HEK293 (cell line): ENCODE results near the gene SRP9.

Source experiments
- CTCF ChIP-seq: fragments of 450-650 bp; formaldehyde crosslinking; IDR thresholded peaks from 2 replicates; pipeline ENCODE4 v1.5.1; 2016; ENCODE audit warnings: missing biosample characterization, missing genetic modification characterization
- PRDM4 ChIP-seq: fragments of 450-650 bp; formaldehyde crosslinking; IDR thresholded peaks from 2 replicates; pipeline ENCODE4 v1.5.1; 2017; ENCODE audit warnings: missing biosample characterization, missing genetic modification characterization
- ZBTB21 ChIP-seq: fragments of 450-650 bp; formaldehyde crosslinking; IDR thresholded peaks from 2 replicates; pipeline ENCODE4 v1.5.1; 2017; ENCODE audit warnings: missing biosample characterization, missing genetic modification characterization
- ZFP3 ChIP-seq: fragments of 450-650 bp; formaldehyde crosslinking; IDR thresholded peaks from 2 replicates; pipeline ENCODE4 v1.5.1; 2016; ENCODE audit warnings: low read depth, missing biosample characterization, missing genetic modification characterization
- ZNF169 ChIP-seq: fragments of 450-650 bp; formaldehyde crosslinking; IDR thresholded peaks from 2 replicates; pipeline ENCODE4 v1.5.1; 2016; ENCODE audit warnings: missing biosample characterization, missing genetic modification characterization
- ZNF175 ChIP-seq: fragments of 450-650 bp; formaldehyde crosslinking; IDR thresholded peaks from 2 replicates; pipeline ENCODE4 v1.5.1; 2016; ENCODE audit warnings: missing biosample characterization, missing genetic modification characterization
- ZNF302 ChIP-seq: fragments of 450-650 bp; formaldehyde crosslinking; IDR thresholded peaks from 2 replicates; pipeline ENCODE4 v1.5.1; 2016; ENCODE audit warnings: missing biosample characterization, missing genetic modification characterization, low read depth
- ZNF362 ChIP-seq: fragments of 450-650 bp; formaldehyde crosslinking; IDR thresholded peaks from 2 replicates; pipeline ENCODE4 v1.5.1; 2016; ENCODE audit warnings: missing biosample characterization, missing genetic modification characterization
- ZNF398 ChIP-seq: fragments of 450-650 bp; formaldehyde crosslinking; IDR thresholded peaks from 2 replicates; pipeline ENCODE4 v1.5.1; 2017; ENCODE audit warnings: missing biosample characterization, missing genetic modification characterization
- ZNF423 ChIP-seq: fragments of 450-650 bp; formaldehyde crosslinking; IDR thresholded peaks from 2 replicates; pipeline ENCODE4 v1.5.1; 2016; ENCODE audit warnings: missing biosample characterization, missing genetic modification characterization
- ZSCAN16 ChIP-seq: fragments of 450-650 bp; formaldehyde crosslinking; IDR thresholded peaks from 2 replicates; pipeline ENCODE4 v1.5.1; 2016; ENCODE audit warnings: missing biosample characterization, missing genetic modification characterization
- TF ChIP-seq, protein P1 (sequence below): sonication (generic); formaldehyde crosslinking; IDR thresholded peaks from 2 replicates; pipeline ENCODE4 v1.8.1; 2022; ENCODE audit warnings: mild to moderate bottlenecking, moderate library complexity, missing genetic modification reagents

DNA sequence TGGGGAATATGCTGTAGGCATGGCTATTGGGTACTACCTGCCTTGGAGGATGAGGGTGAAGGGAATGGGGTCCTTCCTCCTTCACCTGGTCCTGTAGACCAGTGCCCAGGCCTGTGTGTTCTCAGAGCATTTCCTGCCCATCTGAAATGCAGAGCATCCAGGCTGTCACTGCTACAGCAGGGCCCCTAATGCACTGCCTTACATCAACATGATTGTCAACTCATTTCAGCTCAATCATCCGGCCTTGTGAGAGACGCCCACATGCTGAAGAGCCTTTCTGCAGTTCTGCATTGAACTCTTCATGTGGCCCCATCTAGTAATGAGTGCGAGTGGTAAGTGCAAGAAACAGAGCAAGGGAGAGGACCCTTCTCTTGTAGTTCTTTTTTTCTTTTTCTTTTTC is 39.8 kb upstream of the SRP9 start:
- TF ChIP-seq PRDM4 (tag by site-specific recombination) (no peak), ZNF398 (tag by site-specific recombination) (no peak), CTCF (tag by site-specific recombination) (no peak), ZSCAN16 (tag by site-specific recombination) (no peak), ZBTB21 (no peak), ZNF423 (tag by site-specific recombination) (no peak), ZNF302 (tag by site-specific recombination) (no peak), ZNF175 (tag by site-specific recombination) (no peak), ZFP3 (tag by site-specific recombination) (no peak), ZNF362 (tag by site-specific recombination) (no peak), ZNF169 (tag by site-specific recombination) (no peak)
- TF ChIP-seq, protein P1, sequence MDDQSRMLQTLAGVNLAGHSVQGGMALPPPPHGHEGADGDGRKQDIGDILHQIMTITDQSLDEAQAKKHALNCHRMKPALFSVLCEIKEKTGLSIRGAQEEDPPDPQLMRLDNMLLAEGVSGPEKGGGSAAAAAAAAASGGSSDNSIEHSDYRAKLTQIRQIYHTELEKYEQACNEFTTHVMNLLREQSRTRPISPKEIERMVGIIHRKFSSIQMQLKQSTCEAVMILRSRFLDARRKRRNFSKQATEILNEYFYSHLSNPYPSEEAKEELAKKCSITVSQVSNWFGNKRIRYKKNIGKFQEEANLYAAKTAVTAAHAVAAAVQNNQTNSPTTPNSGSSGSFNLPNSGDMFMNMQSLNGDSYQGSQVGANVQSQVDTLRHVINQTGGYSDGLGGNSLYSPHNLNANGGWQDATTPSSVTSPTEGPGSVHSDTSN = no peak
